GM18520 (cell line): ENCODE measurements around the gene CPSF3.

Experiments used
- ATAC-seq: cut with Tn5 transposase; IDR thresholded peaks from one replicate; pipeline ENCODE4 v1.9.1; 2021; ENCODE audit not compliant: unreplicated experiment

The CPSF3 gene

DNA sequence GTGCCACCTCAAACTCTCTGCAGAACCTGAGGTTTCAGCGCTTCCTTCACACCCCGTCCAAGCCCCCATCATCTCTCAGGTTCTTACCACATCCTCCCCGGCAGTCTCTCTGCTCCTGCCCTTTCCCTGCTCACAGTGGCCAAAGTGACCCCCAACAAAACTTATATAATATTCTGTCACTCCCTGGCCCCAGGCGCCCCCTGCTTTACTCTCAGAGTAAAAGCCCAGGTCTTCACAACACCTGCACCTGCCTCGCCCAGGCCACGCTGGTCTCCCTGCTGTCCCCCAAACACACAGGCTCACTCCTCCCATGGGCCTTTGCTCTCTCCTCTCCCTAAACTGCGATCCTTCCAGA is 6.5 kb upstream of the CPSF3 start:
- ATAC-seq: no peak

DNA sequence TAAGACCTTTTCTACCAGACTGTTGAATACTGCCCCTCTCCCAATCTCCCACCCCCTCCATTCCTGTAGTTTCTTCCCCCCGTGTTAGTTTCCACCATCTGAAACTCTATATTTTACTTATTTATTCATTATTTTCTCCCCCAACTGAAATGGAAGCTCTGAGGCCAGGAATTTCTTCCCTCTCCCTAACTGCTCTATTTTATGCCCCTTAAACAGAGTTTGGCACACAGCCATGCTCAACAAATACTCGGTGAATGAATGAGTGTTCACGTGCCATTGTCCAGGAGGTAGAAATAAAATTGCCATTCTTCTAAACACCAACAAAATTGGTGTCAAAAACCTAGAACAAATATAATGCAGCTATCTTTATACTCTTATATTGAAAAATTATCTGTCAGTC is 5.7 kb upstream of the CPSF3 start:
- ATAC-seq: no peak

DNA sequence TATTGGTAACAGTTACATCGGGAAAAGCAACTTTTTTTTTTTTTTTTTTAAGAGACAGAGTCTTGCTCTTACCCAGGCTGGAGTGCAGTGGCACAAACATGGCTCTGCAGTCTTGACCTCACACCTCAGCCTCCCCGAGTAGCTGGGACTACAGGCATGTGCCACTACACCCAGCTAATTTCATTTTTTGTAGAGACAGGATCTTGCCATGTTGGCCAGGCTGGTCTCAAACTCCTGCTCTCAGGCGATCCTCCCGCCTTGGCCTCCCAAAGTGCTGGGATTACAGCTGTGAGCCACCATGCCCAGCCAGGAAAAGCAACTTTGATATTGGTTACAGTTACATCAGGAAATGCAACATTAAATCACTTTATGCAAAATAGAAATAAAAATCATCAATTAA is 4.7 kb upstream of the CPSF3 start:
- ATAC-seq: no peak

DNA sequence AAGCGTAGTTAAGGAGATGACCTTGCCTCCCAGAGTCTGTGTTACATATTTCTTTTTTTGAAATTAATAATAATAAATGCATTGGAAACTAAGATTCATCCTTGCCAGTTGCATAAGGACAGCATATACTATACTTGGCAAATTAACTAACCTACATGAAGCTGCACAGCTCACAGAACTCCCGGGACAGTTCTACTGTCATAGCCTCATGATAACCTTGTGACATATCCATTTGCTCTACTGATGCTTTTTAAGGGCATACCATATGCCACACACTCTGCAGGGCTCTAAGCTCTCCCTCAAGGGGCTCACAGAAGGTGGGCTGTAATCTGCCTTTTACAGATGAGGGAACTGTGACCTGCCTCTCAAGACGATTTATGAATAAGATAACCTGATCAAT is 3.9 kb upstream of the CPSF3 start:
- ATAC-seq: no peak

DNA sequence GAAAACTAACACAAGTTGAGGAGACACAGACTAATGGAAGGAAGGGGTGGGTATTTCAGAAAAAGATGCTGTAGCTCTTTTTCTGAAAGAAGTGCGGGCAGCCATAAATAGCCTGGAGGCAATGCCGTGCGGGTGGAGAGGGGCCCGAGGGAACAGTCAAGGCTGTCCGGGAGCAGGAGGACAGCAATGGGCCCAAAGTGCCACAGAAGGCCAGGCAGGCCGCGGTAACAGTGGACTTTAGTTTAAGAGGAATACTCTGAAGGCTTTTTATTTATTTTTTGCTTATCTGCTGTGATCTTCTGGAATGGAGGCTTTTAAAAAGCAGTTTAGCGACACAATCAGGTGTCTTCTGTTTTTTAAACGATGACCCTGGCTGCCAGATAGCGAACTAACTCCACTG is 3.0 kb upstream of the CPSF3 start:
- ATAC-seq: no peak

DNA sequence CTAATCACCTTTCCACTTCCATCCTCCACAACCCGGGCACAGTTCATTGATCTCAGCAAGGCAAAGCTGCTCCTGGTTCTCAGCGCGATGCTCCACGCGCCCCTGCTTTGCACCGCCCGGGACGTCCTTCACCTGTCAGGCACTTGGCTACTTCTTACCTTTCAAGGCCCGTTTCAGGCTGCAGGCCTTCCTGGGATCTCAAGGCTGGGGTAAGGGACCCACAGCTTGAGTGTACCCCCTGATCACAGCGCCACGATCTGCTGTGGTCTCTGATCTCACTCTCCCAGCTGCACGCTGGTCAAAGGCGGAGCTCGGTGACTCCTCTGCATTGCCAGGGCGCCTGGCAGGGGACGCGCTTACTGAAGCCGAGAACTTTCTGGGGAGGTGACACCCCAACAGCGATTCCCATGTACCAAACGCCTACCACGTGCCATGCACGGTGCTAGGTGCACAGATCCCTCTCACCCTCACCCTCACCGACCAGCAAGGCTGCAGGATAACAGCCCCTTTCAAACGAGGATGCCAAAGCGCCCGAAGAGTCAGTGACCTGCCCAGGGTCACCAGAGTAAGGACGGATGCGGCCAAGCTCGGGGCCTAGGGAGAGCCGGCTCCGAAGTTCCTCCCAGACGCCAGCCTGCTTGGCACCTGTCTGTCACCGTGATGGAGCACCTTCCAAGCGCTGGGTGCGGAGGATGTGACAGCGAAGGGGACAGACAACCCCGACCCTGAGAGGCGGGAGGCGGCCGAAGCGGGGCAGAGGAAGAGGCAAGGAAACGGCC is 944 bp upstream of the CPSF3 start:
- ATAC-seq: peak; percentile 7

DNA sequence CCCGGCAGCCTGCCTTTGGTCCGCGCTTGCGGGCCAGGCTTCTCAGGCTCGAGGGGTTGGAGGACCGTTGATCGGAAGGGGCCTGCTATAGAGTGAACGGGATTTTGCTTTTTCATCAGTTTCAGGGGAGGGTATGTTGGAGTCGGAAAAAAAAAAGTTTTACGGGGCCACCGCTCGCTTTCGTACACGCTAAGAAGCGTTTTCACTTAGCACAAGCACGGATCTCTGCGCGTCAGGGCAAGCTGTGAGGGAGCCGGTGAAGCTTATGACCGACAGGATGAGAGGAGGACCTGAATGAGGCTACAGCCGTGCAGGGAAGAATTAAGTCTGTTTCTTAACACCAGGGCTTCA is 443 bp downstream of the CPSF3 start:
- no peak for ATAC-seq

DNA sequence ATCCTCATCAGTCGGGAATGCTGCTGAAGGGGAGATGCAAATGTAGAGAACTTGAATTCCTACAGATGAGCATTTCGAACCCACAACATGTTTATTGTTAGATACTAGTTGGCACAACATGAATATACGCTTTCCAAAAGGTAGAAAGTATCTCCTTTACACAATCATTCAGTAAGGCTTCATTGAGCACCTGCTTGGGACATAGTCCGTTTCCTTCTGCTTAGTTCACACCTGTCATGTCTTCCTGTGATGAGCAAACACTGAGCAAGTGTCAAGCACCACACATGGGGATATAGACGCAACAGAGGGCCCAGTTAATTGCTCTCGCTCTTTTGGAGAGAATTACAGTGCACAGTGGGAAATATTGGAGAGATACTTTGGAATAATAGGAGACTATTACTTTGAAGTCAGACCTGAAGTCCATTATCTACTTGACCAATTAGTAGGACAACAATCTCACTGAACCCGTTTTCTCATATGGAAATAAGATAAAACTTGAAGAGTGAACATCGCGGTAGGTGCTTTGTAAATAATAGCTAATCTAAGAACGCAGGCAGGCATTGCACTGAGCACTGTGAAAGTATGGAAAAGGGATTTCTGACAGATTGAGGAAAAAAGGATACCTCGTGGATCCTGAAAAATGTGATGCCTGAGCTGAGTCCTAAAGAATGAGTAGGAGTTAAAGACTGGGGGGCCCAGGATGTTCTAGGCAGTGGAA is 1.2 kb downstream of the CPSF3 start:
- ATAC-seq: no peak

DNA sequence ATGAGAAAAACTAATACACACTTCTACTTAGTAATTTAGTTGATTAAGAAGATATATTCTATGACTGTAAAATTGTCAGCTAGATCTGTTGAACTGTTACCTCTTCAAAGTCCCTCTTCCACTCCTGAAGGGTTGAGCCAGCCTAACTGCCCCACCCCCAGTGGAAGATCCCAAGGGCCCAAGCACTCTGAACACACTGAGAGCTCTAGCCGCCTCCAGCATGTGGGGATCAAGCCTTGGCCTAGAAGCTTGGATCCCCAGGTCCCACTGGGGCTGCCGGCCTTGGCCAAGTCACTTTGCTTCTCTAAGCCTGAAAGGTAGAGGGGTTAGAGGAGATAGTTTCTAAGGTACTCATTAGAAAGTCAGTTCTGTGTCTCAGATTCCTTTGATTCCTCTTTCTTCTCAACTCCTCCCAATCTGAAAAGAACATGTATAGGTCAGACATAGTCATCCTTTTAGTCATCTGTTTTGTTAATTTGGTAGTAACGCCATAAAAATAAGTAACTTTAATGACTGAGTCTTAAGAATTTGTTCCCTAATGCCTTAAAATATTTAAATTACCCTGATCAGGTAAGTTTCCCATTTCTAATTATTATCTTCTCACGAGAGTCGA is 5.6 kb downstream of the CPSF3 start:
- no peak for ATAC-seq

DNA sequence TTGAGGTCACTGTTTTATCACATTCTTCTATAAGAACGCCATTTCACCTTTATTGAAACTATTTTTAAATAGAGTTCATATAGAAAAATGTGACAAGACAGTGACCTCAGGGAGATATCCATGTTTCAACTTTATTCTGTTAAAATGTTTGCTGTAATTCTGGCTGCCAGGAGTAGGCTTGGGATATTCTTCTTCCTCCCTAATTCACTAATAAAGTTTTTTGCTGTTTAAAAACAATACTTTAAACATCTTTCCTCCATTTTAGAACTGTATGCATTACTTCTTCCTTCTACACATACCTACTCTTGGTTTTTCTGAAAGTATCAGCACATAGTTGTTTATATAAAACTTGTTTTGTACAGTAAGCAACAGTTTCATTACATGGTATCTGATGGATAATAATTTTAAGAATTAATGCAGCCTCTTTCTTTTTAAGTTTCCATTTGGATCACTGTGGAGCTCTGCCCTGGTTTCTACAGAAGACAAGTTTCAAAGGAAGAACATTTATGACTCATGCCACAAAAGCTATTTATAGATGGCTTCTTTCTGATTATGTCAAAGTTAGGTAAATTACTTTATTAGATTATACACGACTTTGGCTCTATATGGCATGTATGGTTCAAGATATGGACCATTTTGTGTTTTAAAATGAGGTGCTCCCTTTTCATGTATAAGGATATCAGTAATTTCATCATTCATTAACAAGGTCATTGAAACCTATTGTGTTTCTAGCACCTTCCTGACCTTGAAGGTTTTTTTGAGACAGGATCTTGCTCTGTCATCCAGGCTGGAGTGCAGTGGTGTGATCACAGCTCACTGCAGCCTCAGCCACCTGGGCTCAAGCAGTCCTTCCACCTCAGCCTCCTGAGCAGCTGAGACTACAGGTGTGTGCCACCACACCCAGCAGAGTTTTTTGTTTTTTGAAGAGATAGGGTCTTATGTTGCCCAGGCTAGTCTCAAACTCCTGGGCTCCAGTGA is 7.2 kb downstream of the CPSF3 start:
- no peak for ATAC-seq

DNA sequence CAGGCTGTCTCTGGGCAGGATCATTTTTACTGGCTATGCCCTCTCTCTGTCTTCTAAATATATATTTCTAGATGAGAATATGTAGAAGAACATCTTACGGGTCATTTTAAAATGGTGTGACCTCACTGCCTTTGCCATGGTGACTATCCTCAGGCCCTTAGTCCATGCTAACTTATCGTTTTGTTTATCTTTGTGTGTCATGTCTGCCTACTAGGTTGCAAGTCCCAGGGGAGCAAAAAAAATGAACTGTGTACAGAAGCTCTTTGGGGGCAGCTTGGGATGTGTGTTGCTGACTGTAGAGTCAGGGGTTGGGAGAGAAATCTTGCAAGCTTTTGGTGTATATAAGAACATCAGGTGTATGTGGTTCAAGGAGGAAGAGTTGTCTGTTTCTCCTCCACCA is 11.0 kb downstream of the CPSF3 start:
- no peak for ATAC-seq

DNA sequence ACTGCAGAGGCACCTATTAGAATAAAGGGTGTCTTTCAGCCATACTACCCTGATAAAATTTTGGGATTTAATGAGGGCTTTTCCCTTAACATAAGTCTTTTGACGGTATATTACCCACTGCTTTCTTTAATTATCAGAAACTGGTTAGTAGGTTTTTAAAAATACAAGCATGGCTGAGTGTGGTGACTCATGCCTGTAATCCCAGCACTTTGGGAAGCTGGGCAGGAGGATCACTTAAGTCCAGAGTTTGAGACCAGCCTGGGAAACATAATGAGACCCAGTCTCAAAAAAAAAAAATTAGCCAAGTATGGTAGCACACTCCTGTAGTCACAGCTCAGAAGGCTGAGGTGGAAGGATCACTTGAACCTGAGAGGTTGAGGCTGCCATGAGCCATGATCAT is 16.1 kb downstream of the CPSF3 start:
- no peak for ATAC-seq

DNA sequence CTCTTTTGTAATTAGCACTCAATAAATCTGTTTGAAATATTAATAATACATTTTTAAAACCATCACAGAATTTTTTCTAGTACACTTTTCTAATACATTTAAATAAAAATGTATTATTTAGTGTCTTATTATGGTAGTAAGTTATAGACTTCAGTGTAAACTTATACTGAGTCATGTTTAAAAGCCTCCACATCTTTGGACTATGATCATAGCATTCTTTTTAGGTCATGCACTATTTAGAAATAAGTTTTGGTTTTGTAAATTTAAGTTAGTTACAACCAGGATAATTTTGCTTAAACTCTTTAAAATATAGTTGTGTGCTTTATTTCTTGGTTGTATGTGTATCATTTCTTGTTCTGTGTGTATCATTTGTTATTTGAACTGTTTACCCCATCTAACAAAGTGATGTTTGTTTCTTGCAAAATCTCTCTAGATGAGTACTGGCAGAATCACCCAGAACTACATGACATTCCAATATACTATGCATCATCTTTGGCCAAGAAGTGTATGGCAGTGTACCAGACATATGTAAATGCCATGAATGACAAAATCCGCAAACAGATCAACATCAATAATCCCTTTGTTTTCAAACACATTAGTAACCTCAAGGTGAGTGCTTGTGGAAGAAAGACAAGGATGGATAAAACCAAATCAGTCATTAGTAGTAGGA is 16.7 kb downstream of the CPSF3 start:
- ATAC-seq: no peak

DNA sequence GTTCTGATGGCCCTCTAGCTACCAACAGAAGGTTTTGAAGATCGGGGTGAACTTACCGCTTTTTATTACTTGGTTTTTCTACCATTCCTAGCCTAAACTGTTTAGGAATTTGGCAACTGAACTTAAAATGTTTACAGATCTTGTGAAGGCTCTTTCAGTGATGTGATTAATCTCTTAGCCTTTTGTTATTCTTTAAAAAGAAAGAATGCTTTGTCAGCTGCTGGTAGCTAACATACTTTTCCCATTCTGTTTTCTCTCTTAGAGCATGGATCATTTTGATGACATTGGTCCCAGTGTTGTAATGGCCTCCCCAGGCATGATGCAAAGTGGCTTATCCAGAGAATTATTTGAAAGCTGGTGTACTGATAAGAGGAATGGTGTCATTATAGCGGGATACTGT is 18.1 kb downstream of the CPSF3 start:
- no peak for ATAC-seq

DNA sequence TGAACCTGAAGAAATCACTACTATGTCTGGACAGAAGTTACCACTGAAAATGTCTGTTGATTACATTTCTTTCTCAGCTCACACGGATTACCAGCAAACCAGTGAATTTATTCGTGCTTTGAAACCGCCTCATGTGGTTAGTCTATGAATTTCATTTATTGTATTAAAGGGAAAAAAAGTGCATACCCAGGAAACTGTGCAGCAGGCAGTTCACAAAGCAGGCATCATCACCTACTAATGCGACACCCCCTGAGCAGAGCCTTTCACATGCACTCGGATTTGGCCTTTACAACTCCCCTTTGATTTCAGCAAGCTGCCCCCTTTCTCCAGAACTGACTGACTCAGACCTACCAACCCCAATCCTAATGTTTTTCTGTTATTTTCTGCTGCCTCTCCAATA is 20.1 kb downstream of the CPSF3 start:
- ATAC-seq: no peak

DNA sequence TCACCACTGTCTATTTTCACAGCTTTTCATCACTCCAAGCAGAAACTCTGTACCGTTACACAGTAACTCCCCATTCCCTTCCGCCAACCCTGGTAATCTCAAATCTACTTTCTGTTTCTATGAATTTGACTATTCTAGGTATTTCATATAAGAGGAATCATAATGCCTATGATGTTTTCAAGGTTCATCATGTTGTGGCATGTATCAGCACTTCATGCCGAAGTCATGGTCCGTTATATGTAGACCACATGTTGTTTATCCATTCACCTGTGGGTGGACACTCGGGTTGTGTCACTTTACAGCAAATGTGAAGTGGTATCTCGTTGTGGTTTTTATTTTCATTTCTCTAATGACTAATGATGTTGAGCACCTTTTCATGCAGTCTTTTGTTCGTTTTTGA is 21.6 kb downstream of the CPSF3 start:
- ATAC-seq: no peak

DNA sequence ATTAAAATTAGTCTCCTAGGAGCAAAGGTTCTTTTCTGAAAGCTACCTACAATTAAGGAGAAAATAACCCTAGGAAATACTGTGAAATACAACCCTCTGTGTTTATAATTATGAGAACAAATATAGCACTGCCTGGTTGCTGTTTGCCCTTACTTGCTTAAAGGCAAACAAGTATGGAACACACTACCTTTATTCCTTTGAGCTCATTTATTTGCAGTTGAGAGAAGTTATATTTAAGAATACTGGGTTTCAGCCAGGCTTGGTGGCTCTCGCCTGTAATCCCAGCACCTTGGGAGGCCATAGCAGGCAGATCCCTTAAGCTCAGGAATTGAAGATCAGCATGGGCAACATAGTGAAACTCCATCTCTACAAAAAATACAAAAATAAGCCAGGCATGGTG is 27.8 kb downstream of the CPSF3 start:
- no peak for ATAC-seq

DNA sequence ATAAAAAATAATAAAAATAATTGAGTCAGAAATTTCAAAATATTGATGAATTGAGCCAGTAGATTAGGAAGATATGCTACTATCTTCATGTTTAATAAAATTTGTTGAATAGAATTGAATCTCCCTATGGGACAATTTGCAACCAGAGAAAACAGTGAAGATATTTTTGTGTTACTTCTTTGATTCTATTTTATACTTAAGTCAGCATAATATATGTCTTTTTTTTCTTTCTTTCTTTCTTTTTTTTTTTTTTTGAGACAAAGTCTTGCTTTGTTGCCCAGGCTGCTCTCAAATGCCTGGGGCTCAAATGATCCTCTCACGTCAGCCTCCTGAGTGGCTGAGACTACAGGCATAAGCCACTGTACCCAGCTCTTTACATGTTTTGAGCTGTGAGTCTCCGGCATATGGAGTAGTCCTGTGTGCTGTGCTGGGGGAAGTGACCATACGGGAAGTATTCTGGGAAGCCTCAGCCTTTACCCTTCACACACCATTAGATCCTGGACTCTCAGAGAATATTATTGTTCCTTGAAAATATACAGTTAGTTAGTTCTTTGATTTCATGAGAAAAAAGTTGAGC is 37.1 kb downstream of the CPSF3 start:
- no peak for ATAC-seq

DNA sequence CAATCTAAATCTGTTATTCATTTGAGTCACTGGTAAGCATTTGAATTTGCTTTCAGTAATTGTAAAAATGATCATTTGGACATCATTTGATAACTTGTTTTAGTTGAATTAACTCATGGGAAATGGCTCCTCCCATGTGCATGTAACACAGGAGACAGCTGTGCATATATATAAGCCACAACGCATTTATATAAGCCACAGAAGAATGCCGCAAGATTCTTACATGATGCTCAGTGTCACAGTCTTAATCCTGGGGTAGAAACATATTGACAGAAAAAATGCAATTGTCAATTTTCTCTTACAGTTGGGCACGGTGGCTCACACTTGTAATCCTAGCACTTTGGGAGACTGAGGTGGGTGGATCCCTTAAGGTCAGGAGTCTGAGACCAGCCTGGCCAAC is 37.6 kb downstream of the CPSF3 start:
- ATAC-seq: no peak

DNA sequence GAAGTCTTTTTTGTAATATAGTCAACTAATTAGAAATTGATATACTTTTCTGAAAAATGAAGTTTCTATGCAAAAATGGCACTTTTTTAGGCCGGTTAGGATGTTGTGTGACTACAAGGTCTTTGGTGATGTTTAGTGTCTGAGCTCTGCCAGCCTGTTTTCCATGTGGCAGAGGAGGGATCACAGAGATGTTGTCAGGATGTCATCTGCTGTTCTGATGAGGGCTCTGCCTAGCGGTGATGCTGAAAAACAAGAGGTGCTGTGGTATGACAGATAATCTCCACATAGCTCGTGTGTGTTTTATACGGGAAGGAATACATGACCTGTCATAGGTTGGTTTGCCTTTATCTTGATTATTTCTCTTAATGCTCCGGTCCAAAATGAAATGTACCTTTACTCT is 38.9 kb downstream of the CPSF3 start:
- ATAC-seq: no peak
